SU-DHL-6 (cell line): ENCODE data around the gene RNFT1.
"Not testable (repeated sequence)": the region's sequence is repeated elsewhere in the genome, so short reads cannot be mapped to it uniquely, and the experiment has no call there.

Experiments used
- H2AFZ ChIP-seq: fragments of 200-600 bp; sonication (generic); 2 replicates; pipeline ENCODE4 v1.6.1; 2014; ENCODE audit warnings: low read depth, mild to moderate bottlenecking, moderate library complexity, mixed read lengths, antibody characterized with exemption, low read length; ENCODE audit not compliant: severe bottlenecking
- H3F3A ChIP-seq: fragments of 200-600 bp; shearing (Covaris generic); 2 replicates; pipeline ENCODE4 v1.6.0; 2016; ENCODE audit warnings: antibody characterized with exemption, mild to moderate bottlenecking; ENCODE audit not compliant: insufficient read depth
- H3K27ac ChIP-seq: fragments of 200-600 bp; sonication (generic); 2 replicates; pipeline ENCODE4 v1.5.1; 2016; ENCODE audit warnings: low read depth, mild to moderate bottlenecking, low read length, moderate library complexity, mixed read lengths
- H3K27me3 ChIP-seq: fragments of 200-600 bp; sonication (generic), shearing (Covaris generic); 2 replicates; pipeline ENCODE4 v1.6.0; 2014; ENCODE audit warnings: mild to moderate bottlenecking, low read length
- H3K36me3 ChIP-seq: fragments of 200-600 bp; sonication (generic); 2 replicates; pipeline ENCODE4 v1.6.1; 2014; ENCODE audit warnings: mild to moderate bottlenecking, low read length, mixed read lengths
- H3K4me2 ChIP-seq: fragments of 300-600, 200-600 bp; shearing (Covaris generic), sonication (generic); 2 replicates; pipeline ENCODE4 v1.6.0; 2014; ENCODE audit warnings: low read length, low read depth, mild to moderate bottlenecking; ENCODE audit not compliant: poor library complexity, severe bottlenecking
- H3K4me3 ChIP-seq: fragments of 200-600 bp; sonication (generic); 2 replicates; pipeline ENCODE4 v1.5.1; 2014; ENCODE audit warnings: antibody characterized with exemption, low read length, mild to moderate bottlenecking, mixed read lengths; ENCODE audit not compliant: insufficient read depth, poor library complexity, severe bottlenecking
- H3K79me2 ChIP-seq: fragments of 200-600 bp; sonication (generic); 2 replicates; pipeline ENCODE4 v1.6.1; 2014; ENCODE audit warnings: mild to moderate bottlenecking, low read length, moderate library complexity; ENCODE audit not compliant: insufficient read depth
- H3K9ac ChIP-seq: fragments of 200-600 bp; sonication (generic); 2 replicates; pipeline ENCODE4 v1.7.0; 2014; ENCODE audit warnings: mild to moderate bottlenecking, low read length
- H3K9me2 ChIP-seq: fragments of 200-600 bp; sonication (generic); replicated peaks from 2 replicates; pipeline ENCODE4 v1.6.1; 2014; ENCODE audit warnings: low read length; ENCODE audit not compliant: insufficient read depth
- H3K9me3 ChIP-seq: fragments of 200-600 bp; sonication (generic); 2 replicates; pipeline ENCODE4 v1.6.1; 2014; ENCODE audit warnings: low read length, mixed read lengths; ENCODE audit not compliant: insufficient read depth
- H4K20me1 ChIP-seq: fragments of 200-600 bp; sonication (generic); 2 replicates; pipeline ENCODE4 v1.6.1; 2014; ENCODE audit warnings: low read depth, mild to moderate bottlenecking, antibody characterized with exemption, low read length, moderate library complexity, mixed read lengths
- CTCF ChIP-seq: fragments of 200-600 bp; sonication (generic); IDR thresholded peaks from one replicate; pipeline ENCODE4 v1.5.1; 2017; ENCODE audit warnings: antibody characterized with exemption, mild to moderate bottlenecking, low read length, moderate library complexity; ENCODE audit not compliant: insufficient read depth, poor library complexity, severe bottlenecking
- EZH2phosphoT487 ChIP-seq: fragments of 200-600 bp; sonication (generic), shearing (Covaris generic); conservative IDR thresholded peaks from 2 replicates; pipeline ENCODE4 v1.6.1; 2018; ENCODE audit warnings: mild to moderate bottlenecking, antibody characterized with exemption, low read length, moderate library complexity, mixed read lengths

RNFT1 gene

GRCh38 chr17:59964482-59965328, at the start of gene RNFT1:
TSS of gene RNFT1 (minus strand) at chr17:59964740. CDS start at chr17:59964663, 77 bp downstream.
- Histone ChIP-seq H3K36me3 (peaks cover 6% of the 10 kb centered on the region; the same call in 1 of the 2 replicates), H3K9me3 (no peaks in the 10 kb centered on the region), H2AFZ (peak within 1 kb of the TSS; percentile 94), H3F3A (no peaks in the 10 kb centered on the region), H3K9ac (peak within 1 kb of the TSS; percentile 72), H4K20me1 (no peaks in the 10 kb centered on the region), H3K27me3 (no peaks in the 10 kb centered on the region), H3K27ac (peak within 1 kb of the TSS; percentile 55), H3K9me2 (no peaks in the 10 kb centered on the region), H3K79me2 (peaks cover 15% of the 10 kb centered on the region), H3K4me3 (peak within 1 kb of the TSS; percentile 80), H3K4me2 (peak within 1 kb of the TSS; percentile 83)
- no peak for TF ChIP-seq CTCF
- no peak for TF ChIP-seq EZH2phosphoT487

GRCh38 chr17:60009326-60009725, 44.8 kb upstream of the RNFT1 start:
- not testable (repeated sequence) for H3K9me3 ChIP-seq, H3K27ac ChIP-seq, H3K4me3 ChIP-seq, H3K9ac ChIP-seq, H3K79me2 ChIP-seq, H3K4me2 ChIP-seq, H4K20me1 ChIP-seq, H2AFZ ChIP-seq, H3K9me2 ChIP-seq, H3F3A ChIP-seq, H3K36me3 ChIP-seq, H3K27me3 ChIP-seq

- H3K4me2 ChIP-seq, H3K9ac ChIP-seq, H2AFZ ChIP-seq, H3K27me3 ChIP-seq, H3K79me2 ChIP-seq, H3K27ac ChIP-seq, H4K20me1 ChIP-seq, H3K9me2 ChIP-seq, H3K9me3 ChIP-seq, H3K36me3 ChIP-seq, H3K4me3 ChIP-seq, H3F3A ChIP-seq: not testable (repeated sequence)
Observed at GRCh38 chr17:60008377-60008776, 43.8 kb upstream of the RNFT1 start.

- TF ChIP-seq EZH2phosphoT487 (no peak), CTCF (no peak)
- Histone ChIP-seq H3K79me2 (no peaks in the 10 kb centered on the region), H2AFZ (no peak overlapping the region), H4K20me1 (no peaks in the 10 kb centered on the region), H3K36me3 (no peaks in the 10 kb centered on the region), H3F3A (no peaks in the 10 kb centered on the region), H3K9ac (no peak overlapping the region), H3K4me2 (no peak overlapping the region), H3K9me2 (no peaks in the 10 kb centered on the region), H3K4me3 (no peak overlapping the region), H3K9me3 (no peaks in the 10 kb centered on the region), H3K27ac (no peak overlapping the region), H3K27me3 (no peaks in the 10 kb centered on the region)
Observed at GRCh38 chr17:60006160-60006559, 41.6 kb upstream of the RNFT1 start.

GRCh38 chr17:60004561-60004960, 40.0 kb upstream of the RNFT1 start:
- H3F3A ChIP-seq, H4K20me1 ChIP-seq, H3K9ac ChIP-seq, H3K27ac ChIP-seq, H3K9me2 ChIP-seq, H3K27me3 ChIP-seq, H2AFZ ChIP-seq, H3K4me2 ChIP-seq, H3K79me2 ChIP-seq, H3K36me3 ChIP-seq, H3K4me3 ChIP-seq, H3K9me3 ChIP-seq: not testable (repeated sequence)

GRCh38 chr17:60002405-60002804, 37.9 kb upstream of the RNFT1 start:
- not testable (repeated sequence) for H3K4me3 ChIP-seq, H3K9ac ChIP-seq, H3K9me2 ChIP-seq, H3F3A ChIP-seq, H3K36me3 ChIP-seq, H3K9me3 ChIP-seq, H3K27me3 ChIP-seq, H2AFZ ChIP-seq, H3K4me2 ChIP-seq, H4K20me1 ChIP-seq, H3K27ac ChIP-seq, H3K79me2 ChIP-seq
